IMR-90 (cell line): ENCODE data around the gene APPBP2. TPM values are rescaled to one million over a fixed set of nuclear protein-coding genes. Genes with fewer than 3 reads are reported as not detected.

ENCODE experiments used
- ATAC-seq: fragments of 200-7000 bp; cut with Tn5 transposase; 2 replicates; pipeline ENCODE4 v1.9.1; 2020; ENCODE audit warnings: low read depth, mild to moderate bottlenecking, moderate library complexity
- BruUV-seq: library from RNA; stranded (reverse); fragments of 400-500 nt; replicated peaks from 2 replicates; lab custom pipeline; 2021; lab: Mats Ljungman, UMichigan
- CTCF ChIA-PET: fragments of 300-600 bp; formaldehyde crosslinking; extraction: SDS; loops from one replicate; lab custom pipeline; 2021; ENCODE audit warnings: antibody characterized with exemption; lab: Yijun Ruan, JAX
- POLR2A ChIA-PET: fragments of 300-600 bp; sonication (Branson Sonifier 250); formaldehyde crosslinking; loops from one replicate; lab custom pipeline; 2022; ENCODE audit warnings: antibody characterized with exemption; ENCODE audit not compliant: unreplicated experiment; lab: Charles Lee
- DNase-seq: peaks from one replicate; pipeline ENCODE4 v3.0.0; 2013
- H2AFZ ChIP-seq: replicated peaks from 2 replicates; pipeline ENCODE3; 2013; ENCODE audit warnings: low read length, mild to moderate bottlenecking; ENCODE audit not compliant: poor library complexity
- H2AK5ac ChIP-seq: 2 replicates; pipeline ENCODE4 v1.6.1; 2013; ENCODE audit warnings: low read depth, low read length, inconsistent platforms
- H2AK9ac ChIP-seq: replicated peaks from 2 replicates; pipeline ENCODE3; 2013; ENCODE audit warnings: mild to moderate bottlenecking, low read depth, low read length, moderate library complexity; ENCODE audit not compliant: poor library complexity
- H2BK120ac ChIP-seq: 2 replicates; pipeline ENCODE4 v1.6.1; 2013; ENCODE audit warnings: low read depth, low read length, inconsistent platforms
- H2BK15ac ChIP-seq: 3 replicates; pipeline ENCODE4 v1.6.1; 2013; ENCODE audit warnings: low read depth, low read length, inconsistent platforms
- H2BK20ac ChIP-seq: 2 replicates; pipeline ENCODE4 v1.6.1; 2013; ENCODE audit warnings: low read depth, mild to moderate bottlenecking, inconsistent platforms, low read length, moderate library complexity
- H2BK5ac ChIP-seq: 2 replicates; pipeline ENCODE4 v1.6.1; 2013; ENCODE audit warnings: mild to moderate bottlenecking, low read depth, low read length, inconsistent platforms; ENCODE audit not compliant: poor library complexity, severe bottlenecking
- H3K14ac ChIP-seq: replicated peaks from 2 replicates; pipeline ENCODE4 v1.6.1; 2013; ENCODE audit warnings: low read depth, low read length, inconsistent platforms
- H3K18ac ChIP-seq: 2 replicates; pipeline ENCODE4 v1.6.1; 2013; ENCODE audit warnings: low read depth, low read length, control low read depth
- H3K23ac ChIP-seq: 2 replicates; pipeline ENCODE4 v1.6.1; 2013; ENCODE audit warnings: low read depth, low read length, inconsistent platforms
- H3K27ac ChIP-seq: 2 replicates; pipeline ENCODE4 v1.5.1; 2013; ENCODE audit warnings: mild to moderate bottlenecking, control low read depth, low read length; ENCODE audit not compliant: insufficient read depth
- H3K27me3 ChIP-seq: 2 replicates; pipeline ENCODE4 v1.6.1; 2013; ENCODE audit warnings: low read length; ENCODE audit not compliant: control insufficient read depth, insufficient read depth
- H3K36me3 ChIP-seq: 2 replicates; pipeline ENCODE4 v1.6.1; 2013; ENCODE audit warnings: low read length, mixed read lengths; ENCODE audit not compliant: control insufficient read depth, insufficient read depth
- H3K4ac ChIP-seq: 2 replicates; pipeline ENCODE4 v1.6.1; 2013; ENCODE audit warnings: low read depth, low read length, inconsistent platforms
- H3K4me1 ChIP-seq: 2 replicates; pipeline ENCODE4 v1.6.1; 2013; ENCODE audit warnings: low read length, mixed read lengths; ENCODE audit not compliant: control insufficient read depth, insufficient read depth
- H3K4me2 ChIP-seq: 2 replicates; pipeline ENCODE4 v1.6.1; 2013; ENCODE audit warnings: low read depth, mild to moderate bottlenecking, control low read depth, low read length, moderate library complexity
- H3K4me3 ChIP-seq: 2 replicates; pipeline ENCODE4 v1.5.1; 2013; ENCODE audit warnings: low read depth, mild to moderate bottlenecking, control low read depth, low read length, moderate library complexity; ENCODE audit not compliant: insufficient read depth
- H3K56ac ChIP-seq: 2 replicates; pipeline ENCODE4 v1.6.1; 2013; ENCODE audit warnings: low read length, inconsistent platforms; ENCODE audit not compliant: insufficient read depth; ENCODE audit errors: extremely low read depth
- H3K79me1 ChIP-seq, 2 experiments: 2 replicates each; pipeline ENCODE4 v1.6.1; 2013; ENCODE audit warnings: low read length in 2 of 2, inconsistent platforms in 1 of 2, low read depth in 1 of 2
- H3K9ac ChIP-seq: 2 replicates; pipeline ENCODE4 v1.6.1; 2013; ENCODE audit warnings: low read depth, low read length, control low read depth
- H3K9me1 ChIP-seq: 2 replicates; pipeline ENCODE4 v1.6.1; 2013; ENCODE audit warnings: low read length, inconsistent platforms; ENCODE audit not compliant: insufficient read depth
- H3K9me3 ChIP-seq: 2 replicates; pipeline ENCODE4 v1.6.1; 2013; ENCODE audit warnings: low read length; ENCODE audit not compliant: control insufficient read depth, insufficient read depth
- H4K20me1 ChIP-seq: 2 replicates; pipeline ENCODE4 v1.6.1; 2013; ENCODE audit warnings: low read length, inconsistent platforms; ENCODE audit not compliant: insufficient read depth
- H4K5ac ChIP-seq: 2 replicates; pipeline ENCODE4 v1.6.1; 2013; ENCODE audit warnings: mild to moderate bottlenecking, low read depth, low read length, control low read depth
- H4K8ac ChIP-seq, 2 experiments: 2 replicates each; pipeline ENCODE4 v1.6.1; 2013; ENCODE audit warnings: low read depth in 2 of 2, low read length in 2 of 2, control low read depth in 1 of 2, inconsistent platforms in 1 of 2
- H4K91ac ChIP-seq: 2 replicates; pipeline ENCODE4 v1.6.1; 2013; ENCODE audit warnings: low read depth, low read length, inconsistent platforms; ENCODE audit not compliant: insufficient read depth
- CEBPB ChIP-seq: IDR thresholded peaks from 2 replicates; pipeline ENCODE4 v1.6.1; 2012; ENCODE audit warnings: low read depth, low read length, improper control_type of control experiment
- whole genome bisulfite sequencing, 2 experiments: methylation state at CpG; one replicate each; pipeline versions ENCODE4 v1.1.5 to v1.1.7; 2013; ENCODE audit warnings: missing lambda C conversion rate in 2 of 2; ENCODE audit not compliant: insufficient read length in 1 of 2; ENCODE audit errors: extremely low coverage in 2 of 2; 5-methylcytosine and 5-hydroxymethylcytosine counted together
- dilution Hi-C: fragments of 300-500 bp; cut with HindIII; formaldehyde crosslinking; loops from one replicate; pipeline ENCODE4 v1.14.3; 2018; ENCODE audit warnings: low sequenced_read_pairs; ENCODE audit not compliant: unreplicated experiment
- in situ Hi-C: fragments of 300-500 bp; cut with MboI; formaldehyde crosslinking; loops from 3 replicates; pipeline ENCODE4 v1.14.3; 2019; ENCODE audit warnings: low sequenced_read_pairs, inconsistent platforms, mixed read lengths
- intact Hi-C: fragments of 100-400 bp; cut with micrococcal nuclease; formaldehyde crosslinking; loops from 2 replicates; pipeline ENCODE4 v1.10.0; 2022
- polyA plus RNA-seq, 3 experiments: library from polyadenylated mRNA; depleted of rRNA; stranded (reverse); fragments of >200 nt; gene quantifications; 2 replicates each; pipeline ENCODE4 v1.2.3, GENCODE V29; 2012; ENCODE audit warnings: low replicate concordance in 1 of 3
- total RNA-seq: library from RNA; depleted of rRNA; stranded (reverse); fragments of >200 nt; gene quantifications from 2 replicates; pipeline ENCODE4 v1.2.3, GENCODE V29; 2012

The APPBP2 gene
- total and polyA plus RNA-seq, 2 of the 4 experiments (the other 2 are of a cell fraction): 12.3 to 93.9 TPM

DNA sequence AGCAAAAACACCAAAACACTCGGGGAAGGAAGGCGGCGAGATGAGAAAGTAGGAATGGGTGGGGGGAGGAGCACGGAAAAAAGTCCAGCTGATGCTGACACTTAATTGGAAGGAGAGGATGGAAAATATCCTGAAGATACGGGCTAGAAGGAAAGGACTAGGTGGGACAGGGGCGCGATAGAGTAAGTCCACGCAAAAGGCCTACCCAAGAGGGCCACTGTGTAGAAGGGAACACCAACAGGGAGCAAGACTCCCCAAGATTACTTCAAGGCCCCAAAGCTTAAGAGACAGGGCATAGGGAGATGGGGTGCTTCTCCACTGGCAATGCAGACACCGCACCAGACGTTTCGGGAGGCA lies 736 bp downstream of the APPBP2 start:
- peak; percentile 1 for ATAC-seq
- in situ Hi-C loops: loop anchor here (10.0 kb wide), 1 partner anchor 109 kb away; no protein-coding TSS in a partner anchor
- 0% methylated on average over 4 of the region's 11 CpGs; no CpG with 5 or more reads in 1 of the 2 experiments for WGBS, 2 experiments

More for the DNA sequence above, 736 bp downstream of the APPBP2 start:
- Histone ChIP-seq H3K4me3 (peak overlapping the region; percentile 95), H3K27me3 (no peaks in the 10 kb centered on the region), H3K4me1 (peaks cover 6% of the 10 kb centered on the region; the same call in 1 of the 2 replicates), H4K5ac (peak overlapping the region; percentile 87), H3K9me1 (peaks cover 6% of the 10 kb centered on the region; the same call in 1 of the 2 replicates), H2BK20ac (no peak overlapping the region), H3K56ac (peak overlapping the region; percentile 97), H4K91ac (peak overlapping the region; percentile 94), H3K9me3 (no peaks in the 10 kb centered on the region), H3K79me1 (peaks cover 0 to 58% of the 10 kb centered on the region in 2 experiments; a peak in 2 of 4 replicates), H2BK120ac (peak overlapping the region; percentile 86), H3K27ac (peak overlapping the region; percentile 93), H4K8ac (peak overlapping the region; percentile 87 to 90), H2AFZ (peak overlapping the region; percentile 99), H3K18ac (peak overlapping the region; percentile 91), H3K4ac (peak overlapping the region; percentile 98), H3K23ac (peak overlapping the region; percentile 99), H2AK5ac (peak overlapping the region; percentile 98), H3K36me3 (no peaks in the 10 kb centered on the region; the same call in 1 of the 2 replicates), H3K4me2 (peak overlapping the region; percentile 99), H4K20me1 (peaks cover 55% of the 10 kb centered on the region), H3K14ac (peak overlapping the region; percentile 99), H2AK9ac (peak overlapping the region; percentile 99), H3K9ac (peak overlapping the region; percentile 96), H2BK15ac (peak overlapping the region; percentile 86; the same call in 1 of the 3 replicates), H2BK5ac (peak overlapping the region; percentile 88)
- TF ChIP-seq CEBPB: no peak
- dilution Hi-C loops (no loop called here), intact Hi-C loops (loop anchor here (2.0 to 5.0 kb wide), 3 partner anchors 57 to 112 kb away; partner anchors contain the start of gene PPM1D)
- ChIA-PET CTCF (no interaction called here), POLR2A (no interaction called here)
- no TSS peak for BruUV-seq
- peak; percentile 4 for DNase-seq
